ENCODE data around the gene C6orf132. TPM values are rescaled to one million over a fixed set of nuclear protein-coding genes. Genes with fewer than 3 reads are reported as not detected.

C6orf132 gene
- total RNA-seq, 2 donors from 2014 or later = 22.1 to 26.0 TPM

DNA sequence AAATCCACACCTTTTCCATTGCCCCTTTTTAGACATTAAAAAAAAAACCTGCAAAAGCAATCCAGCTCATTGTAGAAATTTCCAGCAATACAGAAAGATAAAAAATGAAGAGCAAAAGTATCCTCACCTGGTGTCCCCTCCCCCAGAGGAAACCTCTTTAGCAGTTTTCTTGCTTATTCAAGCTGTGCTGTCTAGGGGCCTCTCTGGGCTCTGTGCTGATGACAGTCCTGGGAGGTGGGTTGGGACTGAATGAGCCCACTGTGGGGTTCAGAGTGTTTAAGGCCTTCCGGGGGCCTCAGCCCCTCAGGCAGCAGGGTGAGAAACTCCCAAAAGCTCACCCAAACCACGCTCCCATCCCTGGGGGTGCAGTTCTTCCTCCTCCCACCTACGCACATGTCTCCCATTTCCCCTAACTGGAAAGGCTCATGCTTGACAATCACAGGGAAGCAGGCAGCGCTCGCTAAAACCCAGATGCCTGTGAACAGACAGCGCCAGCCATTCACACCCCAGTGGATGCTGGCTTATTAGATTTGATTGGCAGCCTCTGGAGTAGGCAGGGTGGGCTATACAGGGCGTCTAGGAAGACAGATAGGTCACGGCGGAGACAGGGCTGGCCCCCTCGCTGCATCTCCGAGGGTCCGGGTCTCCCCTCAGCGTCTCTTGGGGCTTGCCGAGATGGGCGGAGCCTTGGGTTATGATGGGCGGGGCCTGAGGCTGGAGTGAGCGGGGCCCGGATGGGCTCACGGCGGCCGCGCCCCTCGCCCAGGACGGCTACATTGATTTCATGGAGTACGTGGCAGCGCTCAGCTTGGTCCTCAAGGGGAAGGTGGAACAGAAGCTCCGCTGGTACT, 35.3 kb upstream of the C6orf132 start:
- H3K4me1 ChIP-seq = no peaks in the 10 kb centered on the region
- no peak overlapping the region for H3K27ac ChIP-seq
- ATAC-seq (no peak), DNase-seq (no peak)
- WGBS, 2 donors = 31 to 81% methylated on average over 6 to 26 of the region's 27 CpGs
- TF ChIP-seq POLR2A (IDR thresholded peaks at IDR 0.05) = no peak
- TF ChIP-seq CTCF (IDR thresholded peaks at IDR 0.05) = no peak
- H3K27me3 ChIP-seq = no peaks in the 10 kb centered on the region
- no peak overlapping the region for H3K4me3 ChIP-seq
- no peaks in the 10 kb centered on the region for H3K36me3 ChIP-seq (replicated peaks in 1 of 2; ENCODE audit: insufficient read depth in 1 of 2, low read depth in 2 of 2)
- no peaks in the 10 kb centered on the region for H3K9me3 ChIP-seq
- intact Hi-C loops (cut with DNase I) = no loop called here

- H3K27ac ChIP-seq = no peak overlapping the region
- no peak overlapping the region for H3K4me3 ChIP-seq
- DNase-seq (no peak), ATAC-seq (no peak)
- no peaks in the 10 kb centered on the region for H3K9me3 ChIP-seq
- intact Hi-C loops (cut with DNase I) = no loop called here
- no peak for TF ChIP-seq POLR2A (IDR thresholded peaks at IDR 0.05)
- no peak for TF ChIP-seq CTCF (IDR thresholded peaks at IDR 0.05)
- H3K4me1 ChIP-seq = no peaks in the 10 kb centered on the region
- H3K27me3 ChIP-seq = no peaks in the 10 kb centered on the region
- H3K36me3 ChIP-seq (replicated peaks in 1 of 2; ENCODE audit: insufficient read depth in 1 of 2, low read depth in 2 of 2) = no peaks in the 10 kb centered on the region
Observed at GRCh38 chr6:42176981-42177380, 34.6 kb upstream of the C6orf132 start.

GRCh38 chr6:42175860-42176259, 33.4 kb upstream of the C6orf132 start:
- no peak for TF ChIP-seq CTCF (IDR thresholded peaks at IDR 0.05)
- TF ChIP-seq POLR2A (IDR thresholded peaks at IDR 0.05) = no peak
- ATAC-seq (no peak), DNase-seq (no peak)
- no peak overlapping the region for H3K27ac ChIP-seq
- WGBS, 2 donors = 82% methylated on average over 5 of the region's 5 CpGs
- intact Hi-C loops (cut with DNase I) = no loop called here
- H3K9me3 ChIP-seq = no peaks in the 10 kb centered on the region
- no peaks in the 10 kb centered on the region for H3K36me3 ChIP-seq (replicated peaks in 1 of 2; ENCODE audit: insufficient read depth in 1 of 2, low read depth in 2 of 2)
- H3K4me3 ChIP-seq = no peak overlapping the region
- no peaks in the 10 kb centered on the region for H3K4me1 ChIP-seq
- H3K27me3 ChIP-seq = no peaks in the 10 kb centered on the region

DNA sequence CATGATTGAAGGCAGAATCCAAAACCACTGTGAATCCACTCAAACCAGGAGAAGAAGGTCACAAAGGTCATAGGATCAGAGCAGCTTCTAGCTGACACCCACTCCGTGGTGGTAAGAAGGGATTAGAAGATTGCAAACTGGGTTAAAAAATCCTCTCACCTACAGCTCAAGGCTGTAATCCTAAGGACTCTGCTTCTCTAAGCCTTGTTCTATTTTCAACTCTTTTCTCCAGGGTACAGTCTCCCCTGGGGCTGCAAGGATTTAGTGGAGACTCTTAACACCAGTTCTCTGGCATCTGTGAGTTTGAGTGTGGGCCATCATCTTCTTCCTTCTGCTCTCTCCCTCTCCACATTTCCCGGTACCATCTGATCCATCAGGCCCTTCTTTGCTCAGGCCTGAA, 30.7 kb upstream of the C6orf132 start, which contains the start of gene GUCA1A:
Gene GUCA1A (plus strand): TSS at position 264 of the 400 bp plus-strand sequence. CDS start 250 bp downstream, outside the sequence.
- DNase-seq (no peak), ATAC-seq (no peak)
- Histone ChIP-seq H3K36me3 (replicated peaks in 1 of 2; ENCODE audit: insufficient read depth in 1 of 2, low read depth in 2 of 2) (no peaks in the 10 kb centered on the region), H3K9me3 (no peaks in the 10 kb centered on the region), H3K4me3 (no peak within 1 kb of the TSS), H3K4me1 (no peaks in the 10 kb centered on the region), H3K27ac (no peak within 1 kb of the TSS), H3K27me3 (no peaks in the 10 kb centered on the region)
- intact Hi-C loops (cut with DNase I) = no loop called here
- TF ChIP-seq POLR2A (IDR thresholded peaks at IDR 0.05) = no peak
- TF ChIP-seq CTCF (IDR thresholded peaks at IDR 0.05) = no peak
- 78 to 79% methylated on average over 2 of the region's 2 CpGs for WGBS, 2 donors

Data from body of pancreas (tissue), 4 donors.